ENCODE results near the gene HAL.

HAL gene

DNA sequence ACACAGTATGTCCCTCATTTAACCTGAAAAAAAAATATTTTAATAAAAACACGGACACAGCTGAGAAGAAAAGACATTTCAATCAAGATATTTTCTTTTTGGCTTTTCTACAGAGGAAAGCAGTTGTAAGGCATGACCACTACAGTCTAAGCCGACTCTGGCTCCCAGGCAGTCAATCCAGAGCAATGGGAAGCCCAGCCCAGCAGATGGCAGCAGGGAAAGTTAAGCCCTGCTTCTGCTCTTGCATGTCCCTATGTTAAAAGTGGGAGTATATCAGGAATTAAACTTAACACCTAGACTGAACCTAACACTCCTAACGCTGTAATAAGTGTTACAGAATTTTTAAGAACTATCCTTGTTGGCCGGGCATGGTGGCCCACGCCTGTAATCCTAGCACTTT lies 19.5 kb upstream of the HAL start:
- no peak for DNase-seq (ENCODE audit: extremely low read depth in 1 of 2, low read depth in 1 of 2)

DNA sequence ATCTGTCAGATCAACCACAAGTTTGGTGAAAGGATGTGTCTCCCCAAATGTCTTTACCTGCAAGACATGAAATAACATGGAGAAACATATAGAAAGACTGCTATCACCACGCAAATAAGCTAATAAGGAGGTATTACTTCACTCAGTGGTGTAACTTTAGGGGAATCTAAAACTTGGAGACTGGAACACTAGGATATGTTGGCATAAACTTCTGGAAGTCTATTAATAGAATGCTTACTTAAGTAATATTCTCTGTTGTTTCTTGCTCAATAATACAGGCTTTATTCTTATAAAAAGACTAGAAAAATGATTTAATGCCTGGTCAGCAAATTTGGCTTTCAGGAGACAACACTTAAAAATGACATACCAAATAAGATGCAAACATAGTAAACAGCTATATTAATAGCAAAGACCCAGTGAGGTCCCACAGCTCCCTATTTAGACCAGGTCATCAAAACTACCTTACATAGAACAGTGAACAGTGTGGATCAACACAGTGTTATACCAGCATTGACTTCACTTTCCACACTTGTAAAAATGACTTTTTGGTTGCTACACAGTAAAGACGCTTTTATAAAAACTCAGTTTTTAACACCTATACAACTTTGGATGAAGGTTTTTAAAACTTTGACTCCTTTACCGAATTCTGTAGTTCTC lies 18.9 kb upstream of the HAL start:
- no peak for DNase-seq (ENCODE audit: extremely low read depth in 1 of 2, low read depth in 1 of 2)

DNA sequence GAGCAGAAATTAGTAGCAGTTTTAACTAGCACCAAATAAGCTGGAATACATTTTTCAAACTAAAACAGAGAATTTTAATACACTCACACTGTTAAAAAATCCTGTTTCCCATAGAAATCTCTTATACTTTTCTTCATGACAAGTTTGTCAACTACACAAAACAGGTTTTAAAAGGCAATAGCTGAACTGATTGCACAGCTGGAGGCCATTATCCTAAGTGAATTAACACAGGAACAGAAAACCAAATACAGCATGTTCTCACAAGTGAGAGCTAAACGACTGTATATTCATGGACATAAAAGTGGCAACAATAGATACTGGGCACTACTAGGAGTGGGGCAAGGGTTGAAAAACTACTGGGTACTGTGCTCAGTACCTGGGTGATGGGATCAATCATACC lies 11.6 kb upstream of the HAL start:
- no peak for DNase-seq (ENCODE audit: extremely low read depth in 1 of 2, low read depth in 1 of 2)

DNA sequence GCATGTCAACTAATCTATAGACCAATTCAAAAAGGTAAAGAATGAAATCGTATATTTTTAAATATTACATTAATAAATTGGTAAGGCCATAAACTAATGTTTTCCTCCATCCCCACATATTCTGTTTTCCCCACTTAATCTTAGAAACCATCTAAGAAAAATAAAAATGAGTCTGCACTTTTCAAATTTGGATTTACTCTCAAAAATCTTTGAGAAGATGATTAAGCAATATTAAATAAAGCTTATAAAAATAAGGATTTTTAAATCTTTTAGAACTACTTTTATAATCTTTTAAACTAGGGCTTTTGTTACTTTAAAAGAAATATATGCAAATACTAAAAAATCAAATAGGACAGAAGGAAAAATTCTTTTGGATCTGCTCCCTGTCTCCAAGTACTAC lies 10.6 kb upstream of the HAL start:
- DNase-seq (ENCODE audit: extremely low read depth in 1 of 2, low read depth in 1 of 2) = no peak

DNA sequence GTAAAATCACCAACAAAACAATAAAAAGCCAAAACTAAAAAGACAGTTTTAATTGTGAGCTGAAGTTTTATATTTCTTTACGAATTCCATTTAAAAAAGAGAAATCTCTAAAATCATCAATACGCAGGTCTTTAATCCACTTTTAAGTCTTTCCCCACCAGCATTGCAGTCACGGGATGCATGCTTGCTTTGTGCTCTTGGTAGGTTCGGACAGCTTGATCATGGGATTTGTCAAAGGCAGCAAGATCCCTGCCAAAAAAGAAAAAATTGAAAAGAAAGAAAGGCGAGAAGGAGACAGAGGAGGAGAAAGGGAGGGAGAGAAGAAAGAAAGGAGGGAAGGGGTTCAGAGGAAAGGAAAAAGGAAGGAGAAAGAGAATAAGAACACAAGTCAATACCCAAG lies 4.7 kb upstream of the HAL start:
- no peak for DNase-seq (ENCODE audit: extremely low read depth in 1 of 2, low read depth in 1 of 2)

DNA sequence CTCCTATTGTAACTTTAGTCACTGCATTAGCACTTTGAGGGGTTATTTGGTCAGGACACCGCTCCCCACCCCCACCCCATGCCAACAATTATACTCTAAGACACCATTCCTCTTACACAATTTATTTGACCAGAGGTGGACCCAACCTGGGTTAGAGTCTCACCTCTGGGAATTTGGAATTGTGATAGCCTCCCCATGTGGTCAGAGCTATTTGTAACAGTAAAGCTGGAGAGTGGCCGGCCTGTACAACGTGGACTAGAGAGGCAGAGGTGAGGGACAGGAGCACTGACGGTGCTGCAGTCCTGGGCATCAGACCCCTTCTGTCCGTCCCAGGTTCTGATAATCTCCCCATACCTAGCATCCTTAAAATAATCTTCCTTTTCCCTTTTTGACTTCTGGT lies 3.3 kb upstream of the HAL start:
- no peak for DNase-seq (ENCODE audit: extremely low read depth in 1 of 2, low read depth in 1 of 2)

DNA sequence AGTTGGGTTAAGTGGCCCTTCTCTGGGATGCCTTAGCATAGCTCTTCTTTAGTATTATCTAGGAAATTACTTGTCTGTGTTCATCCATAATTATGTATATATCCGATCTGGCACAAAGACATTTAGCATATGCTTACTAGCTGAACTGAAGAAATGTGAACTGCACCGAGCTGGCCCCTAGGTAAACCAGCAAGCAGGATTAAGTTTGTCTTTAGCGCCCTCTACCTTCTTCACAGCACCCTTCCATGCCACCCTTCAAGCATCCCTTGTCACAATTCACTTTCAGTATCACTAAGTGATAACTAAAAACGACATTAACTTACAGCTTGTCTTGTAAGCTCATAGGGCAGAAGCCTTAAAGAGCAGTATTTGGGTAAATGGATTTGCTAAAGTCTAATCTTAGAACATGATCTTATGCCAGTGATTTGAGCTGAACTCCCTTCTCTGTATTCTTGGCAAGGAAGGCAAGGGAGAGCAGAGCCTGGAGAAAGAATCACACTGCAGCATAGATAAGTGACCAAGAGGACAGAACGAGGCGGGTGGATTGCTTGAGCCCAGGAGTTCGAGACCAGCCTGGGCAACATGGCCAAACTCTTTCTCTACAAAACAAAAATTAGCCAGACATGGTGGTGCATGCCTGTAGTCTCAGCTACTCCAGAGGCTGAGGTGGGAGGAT lies 2.6 kb upstream of the HAL start:
- no peak for DNase-seq (ENCODE audit: extremely low read depth in 1 of 2, low read depth in 1 of 2)

DNA sequence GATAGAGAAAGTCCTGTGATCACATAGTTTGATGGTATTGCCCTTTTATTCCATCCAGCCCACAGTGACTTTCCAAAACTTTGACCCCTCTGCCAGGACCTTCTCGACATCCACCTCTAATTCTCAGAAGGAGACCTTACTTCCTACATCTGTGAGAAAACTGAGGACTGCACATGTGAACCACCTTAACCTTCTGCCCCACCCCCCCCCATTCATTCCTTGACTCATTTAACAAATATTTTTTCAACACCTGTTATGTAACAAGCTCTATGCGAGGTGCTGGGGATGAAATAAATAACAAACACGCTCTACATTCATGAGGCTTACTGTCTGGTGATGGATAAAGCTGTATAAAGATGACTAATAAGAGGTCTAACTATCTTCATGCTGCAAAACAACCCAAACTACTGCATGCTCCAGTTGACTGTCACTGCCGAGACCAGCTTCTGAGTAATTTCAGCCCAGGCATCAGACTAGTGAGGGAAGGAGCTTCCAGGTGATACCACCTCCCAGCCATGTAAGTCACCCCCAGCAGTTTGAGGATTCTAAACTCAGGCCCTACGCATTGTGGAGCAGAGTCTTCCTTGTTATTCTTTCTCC lies 1.9 kb upstream of the HAL start:
- no peak for DNase-seq (ENCODE audit: extremely low read depth in 1 of 2, low read depth in 1 of 2)

DNA sequence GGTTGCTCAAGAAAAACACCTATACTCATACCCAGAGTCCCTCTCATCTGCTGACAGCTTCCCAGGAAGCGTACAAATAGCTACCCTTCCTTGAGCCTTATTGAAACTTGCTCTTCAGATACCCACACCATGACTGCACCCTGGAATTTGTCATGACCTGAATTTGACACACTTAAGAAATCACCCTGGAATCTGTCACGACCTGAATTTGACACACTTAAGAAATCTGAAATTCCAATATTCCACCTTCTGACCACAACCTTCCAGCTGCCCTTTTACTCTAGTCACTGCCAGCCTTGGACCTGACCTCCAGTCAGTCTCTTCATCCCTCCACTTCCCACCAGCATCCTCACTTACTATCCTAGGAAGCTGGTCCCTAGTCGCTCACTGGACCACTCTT lies 1.1 kb upstream of the HAL start:
- DNase-seq (ENCODE audit: extremely low read depth in 1 of 2, low read depth in 1 of 2) = no peak

DNA sequence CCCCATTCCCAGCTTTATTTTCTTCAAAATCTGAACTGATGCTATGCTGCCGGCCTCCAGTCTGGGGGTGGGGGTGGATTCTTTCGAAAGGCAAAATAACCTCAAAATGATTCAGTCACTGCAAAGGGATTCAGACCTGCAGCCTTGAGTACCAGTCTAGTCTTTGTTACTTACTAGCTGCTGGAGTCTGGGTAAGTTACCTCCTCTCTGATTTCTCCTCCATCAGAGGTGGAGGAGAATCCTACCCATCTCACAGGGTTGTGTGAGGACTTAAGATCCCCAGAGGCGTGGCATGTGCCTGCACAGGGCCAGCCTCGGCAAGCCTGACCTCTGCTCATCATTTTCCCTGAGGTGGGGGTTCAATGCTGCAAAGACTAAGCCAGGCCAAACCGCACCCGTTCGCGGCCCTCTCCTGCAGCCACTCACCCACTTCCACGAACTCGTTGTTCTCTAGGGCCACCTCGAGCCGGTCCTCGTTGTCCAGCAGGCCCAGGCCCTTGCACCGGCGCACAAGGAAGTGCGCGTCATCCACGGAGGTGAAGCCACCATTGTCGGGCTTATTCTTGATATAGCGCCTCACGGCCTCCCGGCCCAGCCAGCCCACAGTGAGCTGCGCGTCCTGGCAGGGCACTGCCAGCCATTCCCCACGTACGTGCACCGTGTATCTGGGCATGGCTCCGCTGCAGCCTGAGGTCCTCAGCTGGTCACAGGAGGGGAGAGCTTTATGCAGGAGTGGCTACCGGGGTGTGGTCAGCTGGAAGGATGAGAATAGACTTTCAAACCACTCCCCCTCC lies 709 bp downstream of the HAL start:
- no peak for DNase-seq (ENCODE audit: extremely low read depth in 1 of 2, low read depth in 1 of 2)

DNA sequence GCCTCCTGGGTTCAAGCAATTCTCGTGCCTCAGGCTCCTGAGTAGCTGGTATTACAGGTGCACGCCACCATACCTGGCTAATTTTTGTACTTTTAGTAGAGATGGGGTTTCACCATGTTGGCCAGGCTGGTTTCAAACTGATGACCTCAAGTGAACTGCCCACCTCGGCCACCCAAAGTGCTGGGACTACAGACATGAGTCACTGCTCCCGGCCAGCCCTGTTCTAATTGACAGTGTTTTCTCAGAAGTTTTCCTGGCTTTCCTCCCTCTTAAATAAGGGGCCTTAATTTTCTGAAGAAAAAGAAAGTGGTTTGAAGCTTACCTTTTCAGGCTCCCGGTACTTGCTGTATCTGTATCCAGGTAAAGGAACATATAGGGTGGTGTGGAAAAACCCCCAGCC lies 1.7 kb downstream of the HAL start:
- no peak for DNase-seq (ENCODE audit: extremely low read depth in 1 of 2, low read depth in 1 of 2)

DNA sequence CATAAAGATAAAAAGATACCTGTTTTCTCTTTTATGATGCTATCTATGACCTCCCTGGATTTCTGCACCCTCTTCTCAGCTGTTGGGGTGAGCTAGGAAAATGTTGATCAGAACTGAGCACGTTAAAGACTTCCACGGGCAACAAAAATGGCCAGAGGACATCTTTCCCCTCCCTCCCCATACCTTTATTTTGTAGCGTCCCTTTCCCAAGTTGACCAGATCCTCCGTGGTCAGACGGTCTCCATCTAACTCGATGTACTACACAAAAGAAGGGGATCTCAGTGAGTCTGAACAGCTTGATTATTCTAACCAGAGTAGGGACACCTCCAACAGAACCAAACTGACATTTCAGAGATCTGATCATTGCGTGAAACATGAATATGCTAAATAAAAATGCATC lies 2.2 kb downstream of the HAL start:
- DNase-seq (ENCODE audit: extremely low read depth in 1 of 2, low read depth in 1 of 2) = no peak

DNA sequence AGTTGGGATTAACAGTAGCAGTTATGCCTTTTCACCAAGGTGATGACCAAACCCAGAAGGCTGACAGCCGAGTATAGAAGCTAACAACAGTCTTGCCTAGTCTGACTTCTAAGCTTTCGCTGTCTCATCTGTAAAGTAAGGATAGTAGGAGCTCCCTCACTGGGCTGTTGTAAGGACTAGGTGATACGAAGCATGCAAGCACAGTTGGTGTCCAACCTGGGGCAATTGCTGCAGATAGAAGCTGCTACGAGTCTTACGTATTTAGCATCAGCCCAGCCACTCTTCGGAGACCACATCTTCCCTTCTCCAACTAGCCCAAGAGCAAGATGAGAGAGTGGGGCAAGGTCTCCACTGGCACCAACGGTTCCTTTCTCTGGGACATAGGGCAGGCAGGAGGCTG lies 6.0 kb downstream of the HAL start:
- no peak for DNase-seq (ENCODE audit: extremely low read depth in 1 of 2, low read depth in 1 of 2)

DNA sequence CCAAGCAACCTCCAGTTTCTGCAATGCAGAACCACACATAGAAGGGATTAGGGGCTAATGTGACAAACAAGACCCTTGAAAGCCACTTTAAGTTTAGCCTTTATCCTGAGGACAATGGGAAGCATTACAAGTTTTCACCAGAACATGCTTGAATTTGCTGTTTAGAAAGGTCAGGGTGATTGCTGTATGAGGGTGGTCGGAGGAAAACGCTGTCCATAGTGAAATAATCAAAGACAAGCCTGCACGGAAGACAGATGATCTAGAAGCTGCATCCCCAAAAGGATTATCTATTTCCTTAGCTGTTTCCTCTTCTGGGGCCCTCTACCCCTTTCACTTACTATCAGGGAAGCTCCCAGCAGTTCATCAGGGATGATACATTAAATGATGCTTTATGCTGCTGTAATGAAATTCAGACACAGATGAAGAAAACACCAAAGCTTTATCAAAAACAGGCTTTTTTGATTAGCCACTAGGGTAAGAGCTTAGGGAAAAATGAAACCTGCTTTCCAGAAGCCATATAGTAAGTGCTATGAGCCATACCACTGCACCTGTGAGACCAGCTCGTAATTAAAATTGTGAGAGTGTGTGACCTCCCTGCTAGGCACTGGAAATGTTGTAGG lies 6.5 kb downstream of the HAL start:
- DNase-seq (ENCODE audit: extremely low read depth in 1 of 2, low read depth in 1 of 2) = no peak

DNA sequence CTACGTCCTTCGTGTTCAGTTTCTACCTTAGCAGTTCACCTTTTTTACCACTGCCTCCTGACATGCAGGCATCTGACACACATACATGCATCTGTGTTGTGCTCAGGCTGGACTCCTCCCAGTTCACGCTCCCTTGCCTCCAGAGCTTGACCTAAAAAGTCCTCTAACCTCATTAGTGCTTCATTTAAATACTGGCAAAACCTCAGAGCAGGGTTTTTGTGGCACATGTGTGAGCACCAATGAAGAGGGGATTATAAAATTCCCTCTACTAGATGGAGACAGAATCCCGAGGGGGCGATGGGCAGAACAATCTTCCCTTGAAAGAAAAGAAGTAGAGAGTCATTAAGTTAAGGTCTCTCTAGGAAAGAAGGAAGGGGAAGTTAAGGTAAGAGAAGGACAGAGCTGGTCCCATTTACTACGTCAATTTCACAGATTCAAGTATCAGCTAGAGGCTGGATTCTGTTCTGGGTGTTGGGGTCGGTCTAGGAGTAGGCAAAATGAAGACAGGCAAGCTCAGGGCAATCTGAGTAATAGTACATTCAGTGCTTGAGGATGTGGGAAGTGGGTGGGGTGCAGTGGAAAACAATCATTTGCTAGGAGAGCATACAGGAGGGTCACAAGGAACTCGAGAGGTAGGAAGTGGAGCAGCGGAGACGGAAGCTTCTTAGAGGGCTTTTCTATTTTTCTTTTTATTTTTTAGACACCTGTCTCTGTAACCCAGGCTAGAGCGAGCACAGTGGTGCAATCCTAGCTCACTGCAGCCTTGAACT lies 7.5 kb downstream of the HAL start:
- no peak for DNase-seq (ENCODE audit: extremely low read depth in 1 of 2, low read depth in 1 of 2)

DNA sequence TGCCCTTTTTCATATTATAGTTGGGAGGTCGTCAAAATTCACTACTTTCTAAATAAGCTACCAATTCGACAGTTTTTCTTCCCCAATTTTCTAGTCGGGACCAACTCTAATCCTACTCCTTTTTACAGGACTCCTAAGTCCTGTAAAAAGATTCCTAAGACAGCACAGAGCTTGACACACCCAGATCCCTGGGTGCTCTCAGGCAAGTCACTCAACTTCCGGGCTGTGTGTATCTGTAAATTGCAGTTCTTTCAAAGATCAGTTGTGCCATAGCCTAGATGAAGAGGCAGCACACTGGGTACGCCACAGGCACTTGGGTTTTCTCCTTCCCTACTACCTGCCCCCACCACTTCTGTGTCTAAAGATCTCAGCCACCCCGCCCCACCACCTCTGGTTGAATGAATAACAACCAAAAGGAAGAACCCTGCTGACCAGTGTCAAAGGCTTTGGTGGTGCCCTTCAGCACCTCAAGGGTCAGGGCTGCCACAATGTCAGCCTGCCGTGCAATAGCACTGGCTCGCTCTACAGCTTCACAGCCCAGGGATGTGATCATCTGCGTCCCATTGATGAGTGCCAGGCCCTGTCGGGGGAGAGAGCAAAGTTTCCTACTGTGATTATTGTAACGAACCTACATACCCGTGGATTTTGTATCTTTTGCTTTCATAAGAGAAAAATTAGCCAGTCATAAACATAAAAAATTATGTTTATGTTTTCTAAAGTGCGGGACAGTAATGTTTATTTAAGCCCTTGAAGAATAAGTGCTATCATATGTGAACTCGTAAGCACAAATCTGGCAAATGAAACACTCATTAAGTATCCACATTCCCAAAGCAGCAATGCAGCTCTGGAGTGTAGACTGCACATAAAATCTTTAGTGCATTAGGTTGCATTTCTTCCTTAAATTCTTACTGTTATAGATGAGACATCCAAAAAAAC lies 9.2 kb downstream of the HAL start:
- no peak for DNase-seq (ENCODE audit: extremely low read depth in 1 of 2, low read depth in 1 of 2)

DNA sequence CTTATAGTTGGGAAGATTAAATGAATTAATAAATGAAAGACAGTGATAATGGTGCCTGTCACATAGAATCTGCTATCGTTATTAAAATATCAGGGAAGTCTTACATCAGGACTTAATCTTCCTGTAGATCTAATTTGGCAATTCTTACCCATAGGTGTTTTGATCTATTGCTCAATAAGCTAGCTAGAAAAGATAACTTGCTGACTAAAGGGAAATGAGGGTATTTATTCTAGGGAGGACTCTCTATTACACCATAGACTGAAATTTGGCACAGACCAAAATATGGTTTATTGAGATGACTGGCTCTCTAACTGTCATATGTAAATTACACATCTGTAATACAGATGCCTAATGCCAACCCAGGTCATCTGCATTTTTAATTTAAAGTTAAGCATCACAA lies 11.5 kb downstream of the HAL start:
- no peak for DNase-seq (ENCODE audit: extremely low read depth in 1 of 2, low read depth in 1 of 2)

DNA sequence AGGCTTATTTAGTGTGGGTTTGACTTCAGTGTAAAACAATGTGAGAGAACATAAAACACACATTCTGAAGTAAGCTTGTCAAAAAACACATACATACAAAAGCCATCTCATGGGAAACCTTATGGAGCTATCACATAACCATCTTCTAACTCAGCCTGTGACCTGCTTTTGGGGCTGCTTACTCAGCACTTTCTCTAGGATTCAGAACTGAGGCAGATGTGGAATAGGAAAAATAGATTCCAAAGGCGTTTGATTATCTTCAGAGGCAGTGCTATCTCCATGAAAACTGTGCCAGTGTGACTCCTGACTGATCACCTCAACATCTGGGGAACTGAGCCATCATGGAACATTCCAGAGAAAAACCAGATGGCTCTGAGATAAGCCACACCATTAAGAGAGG lies 13.5 kb downstream of the HAL start:
- no peak for DNase-seq (ENCODE audit: extremely low read depth in 1 of 2, low read depth in 1 of 2)

DNA sequence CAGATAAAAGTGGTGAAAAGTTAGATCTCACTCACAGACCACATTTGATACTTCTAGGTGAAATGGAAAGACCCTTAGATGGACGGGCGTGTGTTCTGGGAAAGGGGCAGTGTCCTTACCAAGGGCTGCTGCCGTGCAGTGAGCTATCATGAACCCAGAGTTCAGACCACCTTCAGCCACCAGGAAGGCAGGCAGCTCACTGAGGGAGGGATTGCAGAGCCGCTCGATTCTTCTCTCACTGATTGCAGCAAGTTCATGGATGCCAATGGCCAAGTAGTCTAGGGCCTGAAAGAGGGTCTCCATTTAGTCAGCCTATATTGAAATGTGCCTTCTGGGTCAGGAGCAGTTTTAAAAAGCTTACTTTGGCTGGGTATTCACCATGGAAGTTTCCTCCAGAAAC lies 15.7 kb downstream of the HAL start:
- DNase-seq (ENCODE audit: extremely low read depth in 1 of 2, low read depth in 1 of 2) = no peak

DNA sequence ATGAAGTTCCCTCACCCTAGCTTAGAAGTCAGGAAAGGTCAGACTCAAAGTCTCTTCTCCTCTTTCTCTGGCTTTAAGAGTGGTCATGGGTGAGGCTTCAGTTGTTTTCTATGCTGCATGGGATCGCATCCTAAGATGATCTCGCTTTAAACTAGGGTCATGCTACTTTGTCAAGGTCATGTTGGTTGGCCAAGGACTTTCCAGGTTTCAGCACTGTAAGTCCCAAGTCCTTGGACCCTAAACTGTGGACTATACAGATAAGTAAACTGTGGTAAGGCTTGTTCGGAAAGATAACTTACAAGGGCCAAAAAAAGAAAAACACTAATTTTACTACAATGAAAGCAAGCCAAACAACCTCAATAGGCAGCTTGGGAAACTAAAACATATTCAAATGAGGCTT lies 17.4 kb downstream of the HAL start:
- DNase-seq (ENCODE audit: extremely low read depth in 1 of 2, low read depth in 1 of 2) = no peak

Measured in activated CD8-positive, alpha-beta memory T cell treated with anti-CD3 and anti-CD28 coated beads for 1 hour (primary cell).